Activated naive CD8-positive, alpha-beta T cell (primary cell): ENCODE results near the gene PCDHA6.
"Not testable (repeated sequence)": the region's sequence is repeated elsewhere in the genome, so short reads cannot be mapped to it uniquely, and the experiment has no call there.

Source experiments
- H3K27ac Mint-ChIP-seq: one replicate; pipeline ENCODE4 v1.8.0; 2021; ENCODE audit warnings: mixed read lengths
- H3K27me3 Mint-ChIP-seq: one replicate; pipeline ENCODE4 v1.8.0; 2021; ENCODE audit warnings: mixed read lengths
- H3K36me3 Mint-ChIP-seq: one replicate; pipeline ENCODE4 v1.8.0; 2021; ENCODE audit warnings: mixed read lengths
- H3K4me1 Mint-ChIP-seq: one replicate; pipeline ENCODE4 v1.8.0; 2021; ENCODE audit warnings: low read depth, mixed read lengths
- H3K4me3 Mint-ChIP-seq: one replicate; pipeline ENCODE4 v1.8.0; 2021; ENCODE audit warnings: mild to moderate bottlenecking, mixed read lengths
- H3K9me3 Mint-ChIP-seq: one replicate; pipeline ENCODE4 v1.8.0; 2021; ENCODE audit warnings: low read depth, mixed read lengths

Gene PCDHA6

DNA sequence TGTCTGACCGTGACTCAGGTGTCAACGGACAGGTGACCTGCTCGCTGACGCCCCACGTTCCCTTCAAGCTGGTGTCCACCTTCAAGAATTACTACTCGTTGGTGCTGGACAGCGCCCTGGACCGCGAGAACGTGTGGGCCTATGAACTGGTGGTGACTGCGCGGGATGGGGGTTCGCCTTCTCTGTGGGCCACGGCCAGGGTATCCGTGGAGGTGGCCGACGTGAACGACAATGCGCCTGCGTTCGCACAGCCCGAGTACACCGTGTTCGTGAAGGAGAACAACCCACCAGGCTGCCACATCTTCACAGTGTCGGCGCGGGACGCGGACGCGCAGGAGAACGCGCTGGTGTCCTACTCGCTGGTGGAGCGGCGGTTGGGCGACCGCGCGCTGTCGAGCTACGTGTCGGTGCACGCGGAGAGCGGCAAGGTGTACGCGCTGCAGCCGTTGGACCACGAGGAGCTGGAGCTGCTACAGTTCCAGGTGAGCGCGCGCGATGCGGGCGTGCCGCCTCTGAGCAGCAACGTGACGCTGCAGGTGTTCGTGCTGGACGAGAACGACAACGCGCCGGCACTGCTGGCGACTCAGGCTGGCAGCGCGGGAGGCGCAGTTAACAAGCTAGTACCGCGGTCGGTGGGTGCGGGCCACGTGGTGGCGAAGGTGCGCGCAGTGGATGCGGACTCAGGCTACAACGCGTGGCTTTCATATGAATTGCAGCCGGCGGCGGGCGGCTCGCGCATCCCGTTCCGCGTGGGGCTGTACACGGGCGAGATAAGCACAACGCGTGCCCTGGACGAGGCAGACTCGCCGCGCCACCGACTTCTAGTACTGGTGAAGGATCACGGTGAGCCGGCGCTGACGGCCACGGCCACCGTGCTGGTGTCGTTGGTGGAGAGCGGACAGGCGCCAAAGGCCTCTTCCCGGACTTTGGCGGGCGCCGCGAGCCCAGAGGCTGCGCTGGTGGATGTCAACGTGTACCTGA lies 42.8 kb downstream of the PCDHA6 start:
- Mint-ChIP-seq H3K4me3 (no peak overlapping the region), H3K27ac (no peak overlapping the region), H3K9me3 (peaks cover 21% of the 10 kb centered on the region), H3K4me1 (no peaks in the 10 kb centered on the region), H3K36me3 (peaks cover 17% of the 10 kb centered on the region), H3K27me3 (peaks cover 39% of the 10 kb centered on the region)

- no peak within 1 kb of the TSS for H3K4me3 Mint-ChIP-seq
- H3K4me1 Mint-ChIP-seq: no peaks in the 10 kb centered on the region
- peaks cover 44% of the 10 kb centered on the region for H3K27me3 Mint-ChIP-seq
- H3K9me3 Mint-ChIP-seq: peaks cover 30% of the 10 kb centered on the region
- H3K36me3 Mint-ChIP-seq: peaks cover 21% of the 10 kb centered on the region
- no peak within 1 kb of the TSS for H3K27ac Mint-ChIP-seq
Observed at GRCh38 chr5:140875085-140876065, 47.6 kb downstream of the PCDHA6 start, which contains the start of gene PCDHA12. Gene PCDHA12, plus strand, starts transcription at chr5:140875308. Its CDS starts 165 bp downstream, at chr5:140875473.

DNA sequence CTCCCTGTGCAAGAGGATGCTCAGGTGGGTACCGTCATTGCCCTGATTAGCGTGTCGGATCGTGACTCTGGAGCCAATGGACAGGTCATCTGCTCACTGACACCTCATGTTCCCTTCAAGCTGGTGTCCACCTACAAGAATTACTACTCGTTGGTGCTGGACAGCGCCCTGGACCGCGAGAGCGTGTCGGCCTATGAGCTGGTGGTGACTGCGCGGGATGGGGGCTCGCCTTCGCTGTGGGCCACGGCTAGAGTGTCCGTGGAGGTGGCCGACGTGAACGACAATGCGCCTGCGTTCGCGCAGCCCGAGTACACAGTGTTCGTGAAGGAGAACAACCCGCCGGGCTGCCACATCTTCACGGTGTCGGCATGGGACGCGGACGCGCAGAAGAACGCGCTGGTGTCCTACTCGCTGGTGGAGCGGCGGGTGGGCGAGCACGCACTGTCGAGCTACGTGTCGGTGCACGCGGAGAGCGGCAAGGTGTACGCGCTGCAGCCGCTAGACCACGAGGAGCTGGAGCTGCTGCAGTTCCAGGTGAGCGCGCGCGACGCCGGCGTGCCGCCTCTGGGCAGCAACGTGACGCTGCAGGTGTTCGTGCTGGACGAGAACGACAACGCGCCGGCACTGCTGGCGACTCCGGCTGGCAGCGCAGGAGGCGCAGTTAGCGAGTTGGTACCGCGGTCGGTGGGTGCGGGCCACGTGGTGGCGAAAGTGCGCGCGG lies 48.9 kb downstream of the PCDHA6 start:
- not testable (repeated sequence) for H3K4me3 Mint-ChIP-seq
- H3K27me3 Mint-ChIP-seq: peaks cover 53% of the 10 kb centered on the region
- H3K9me3 Mint-ChIP-seq: peaks cover 40% of the 10 kb centered on the region

DNA sequence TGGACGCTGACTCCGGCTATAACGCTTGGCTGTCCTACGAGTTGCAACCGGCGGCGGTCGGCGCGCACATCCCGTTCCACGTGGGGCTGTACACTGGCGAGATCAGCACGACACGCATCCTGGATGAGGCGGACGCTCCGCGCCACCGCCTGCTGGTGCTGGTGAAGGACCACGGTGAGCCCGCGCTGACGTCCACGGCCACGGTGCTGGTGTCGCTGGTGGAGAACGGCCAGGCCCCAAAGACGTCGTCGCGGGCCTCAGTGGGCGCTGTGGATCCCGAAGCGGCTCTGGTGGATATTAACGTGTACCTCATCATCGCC lies 49.5 kb downstream of the PCDHA6 start:
- Mint-ChIP-seq H3K36me3 (peaks cover 31% of the 10 kb centered on the region), H3K9me3 (peaks cover 39% of the 10 kb centered on the region), H3K4me3 (no peak overlapping the region), H3K27me3 (peaks cover 52% of the 10 kb centered on the region), H3K4me1 (peaks cover 2% of the 10 kb centered on the region), H3K27ac (no peak overlapping the region)

More for the DNA sequence above, 48.9 kb downstream of the PCDHA6 start:
- not testable (repeated sequence) for H3K4me1 Mint-ChIP-seq, H3K27ac Mint-ChIP-seq
- peaks cover 30% of the 10 kb centered on the region for H3K36me3 Mint-ChIP-seq
